Right hindlimb (tissue), 1 donor: ENCODE data around the gene ZNRF1.
"Not testable (repeated sequence)": the region's sequence is repeated elsewhere in the genome, so short reads cannot be mapped to it uniquely, and the experiment has no call there.

Experiments used
- DNase-seq: peaks from one replicate; pipeline ENCODE4 v3.0.0-alpha.2; 2018

ZNRF1 gene

DNA sequence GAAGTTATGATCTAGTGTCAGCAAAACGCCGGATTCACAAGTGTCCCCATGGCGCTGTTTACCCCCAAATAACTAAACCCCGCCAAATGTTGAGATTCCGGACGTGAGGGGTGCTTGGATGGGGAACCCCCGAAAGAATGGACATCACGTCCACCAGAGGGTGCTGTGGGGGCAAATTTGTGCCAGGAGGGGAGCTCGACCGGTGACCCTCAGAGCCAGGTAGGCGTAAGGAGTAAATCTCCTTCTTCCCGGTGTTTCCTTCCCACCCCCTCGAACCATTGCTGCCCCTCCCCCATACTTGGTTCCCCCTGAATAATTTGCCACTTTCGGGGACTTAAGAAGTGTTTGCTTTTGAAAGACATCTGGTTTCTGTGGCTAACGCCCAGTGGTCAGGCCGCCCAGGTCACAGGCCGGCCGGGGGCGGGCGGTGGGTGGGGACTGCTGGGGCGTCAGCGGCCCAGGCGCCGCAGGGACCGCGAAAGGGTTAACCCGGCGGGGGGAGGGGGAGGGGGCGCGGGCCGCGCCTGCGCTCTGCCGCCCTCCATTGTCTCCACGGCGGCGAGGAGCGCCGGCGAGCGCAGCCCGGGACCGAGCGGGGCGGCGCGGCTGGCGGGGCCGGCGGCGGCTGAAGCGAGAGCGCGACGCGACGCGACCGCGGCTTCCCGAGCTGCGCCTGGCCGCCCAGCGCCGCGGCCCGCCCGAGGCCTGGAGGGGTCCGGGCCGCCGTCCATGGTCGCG lies at the start of gene ZNRF1:
Gene ZNRF1, plus strand, starts transcription at position 544 of the 738 bp plus-strand sequence. CDS start 648 bp downstream, outside the sequence.
- peak; percentile 92 for DNase-seq

DNA sequence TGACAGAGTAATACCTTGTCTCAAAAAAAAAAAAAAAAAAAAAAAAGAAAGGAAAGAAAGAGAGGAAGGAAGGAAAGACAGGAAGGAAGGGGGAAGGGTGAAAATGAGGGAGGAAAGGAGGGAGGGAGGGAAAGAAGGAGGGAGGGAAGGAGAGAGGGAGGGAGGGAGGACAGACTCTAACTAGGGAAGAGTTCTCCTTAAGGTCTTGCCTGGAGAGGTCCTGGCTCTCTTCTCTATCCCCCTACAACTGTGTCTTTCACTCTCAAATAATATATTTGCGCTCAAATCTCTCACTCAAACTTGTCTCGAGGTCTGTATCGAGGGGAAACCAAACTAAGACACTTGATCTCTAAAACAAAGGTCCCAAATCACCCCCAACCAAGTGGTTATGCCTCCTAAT lies 49.5 kb upstream of the ZNRF1 start:
- DNase-seq: no peak

DNA sequence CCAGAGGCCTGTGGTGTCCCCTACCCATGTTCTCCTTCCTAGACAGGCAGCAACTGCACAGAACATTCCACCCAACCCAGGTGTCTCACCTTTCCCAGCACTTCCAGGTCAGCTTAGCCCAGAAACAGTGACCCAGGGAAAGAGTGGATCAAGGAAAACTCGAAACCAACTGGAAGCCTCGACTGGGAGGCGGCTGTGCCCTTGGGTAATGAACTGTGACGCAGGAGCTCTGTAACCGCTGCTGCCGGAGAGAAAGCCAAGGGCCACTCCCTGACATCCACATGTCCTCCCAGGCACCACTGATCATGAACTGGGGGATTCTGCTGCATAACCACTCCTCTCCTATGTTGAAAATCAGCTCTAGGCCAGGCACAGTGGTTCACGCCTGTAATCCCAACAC lies 48.3 kb upstream of the ZNRF1 start:
- DNase-seq: no peak

DNA sequence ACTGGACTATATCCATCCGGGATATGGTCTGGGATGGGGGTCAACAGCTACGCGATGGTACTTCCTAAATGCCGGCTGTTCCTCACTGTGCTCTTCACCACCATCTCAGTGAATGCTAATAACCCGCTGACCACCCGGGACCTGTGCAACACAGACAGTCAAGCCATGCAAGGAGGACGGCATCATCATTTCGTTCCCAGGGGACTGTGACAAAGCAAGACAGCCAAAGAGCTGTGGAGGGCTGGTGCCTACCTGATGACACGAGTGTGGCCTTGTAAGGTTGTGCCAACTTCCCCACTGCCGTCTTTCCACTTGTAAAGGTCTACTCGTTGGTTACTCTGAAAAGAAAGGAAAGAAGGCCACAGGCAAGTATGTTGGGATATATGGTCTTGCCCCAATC lies 47.6 kb upstream of the ZNRF1 start:
- DNase-seq: no peak

DNA sequence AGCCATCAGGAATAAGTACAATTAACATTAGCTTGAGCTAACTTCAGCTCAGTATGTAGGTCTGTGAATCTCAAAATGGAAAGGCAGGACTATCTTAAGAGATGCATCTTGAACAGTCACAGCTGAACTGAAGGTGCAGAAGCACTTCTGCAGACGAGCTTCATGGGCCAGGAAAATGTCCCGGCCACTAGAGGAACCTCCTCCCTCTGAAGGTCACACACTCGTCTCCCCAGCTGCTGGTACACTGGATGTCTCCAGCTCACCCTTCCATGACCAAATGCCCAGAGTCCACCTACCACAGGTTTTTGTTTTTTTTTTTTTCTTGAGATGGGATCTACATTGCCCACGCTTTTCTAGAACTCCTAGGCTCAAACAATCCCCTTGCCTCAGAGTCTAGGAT lies 47.1 kb upstream of the ZNRF1 start:
- no peak for DNase-seq

DNA sequence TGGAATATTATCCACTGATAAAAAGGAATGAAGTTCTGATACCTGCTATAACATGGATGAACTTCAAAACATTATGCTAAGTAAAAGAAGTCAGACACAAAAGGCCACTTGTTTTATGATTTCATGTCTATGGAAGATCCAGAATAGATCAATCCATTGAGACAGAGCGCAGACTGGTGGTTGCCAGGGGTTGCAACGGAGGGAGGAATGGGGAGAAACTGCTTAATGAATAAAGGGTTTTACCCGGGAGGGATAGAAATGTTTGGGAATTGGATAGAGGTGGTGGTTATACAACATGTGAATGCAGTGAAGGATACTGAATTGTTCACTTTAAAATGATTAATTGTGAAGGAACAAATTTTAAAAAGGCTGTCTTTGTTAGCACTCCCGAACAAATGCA lies 44.1 kb upstream of the ZNRF1 start:
- no peak for DNase-seq

DNA sequence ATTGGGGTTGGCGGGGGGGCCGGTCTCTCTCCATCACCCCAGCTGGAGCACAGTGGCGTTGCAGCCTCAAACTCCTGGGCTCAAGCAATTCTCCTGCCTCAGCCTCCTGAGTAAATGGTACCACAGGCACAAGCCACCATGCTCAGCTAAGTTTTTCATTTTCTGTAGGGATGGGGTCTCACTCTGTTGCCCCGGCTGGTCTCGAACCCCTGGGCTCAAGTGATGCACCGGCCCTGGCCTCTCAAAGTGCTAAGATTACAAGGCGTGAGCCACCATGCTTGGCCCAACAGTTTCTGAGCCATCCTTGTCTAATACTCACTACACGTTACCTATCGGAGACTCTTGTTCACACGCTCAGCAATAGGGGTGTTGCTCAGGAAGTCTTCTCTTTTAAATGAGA lies 25.5 kb upstream of the ZNRF1 start:
- no peak for DNase-seq

DNA sequence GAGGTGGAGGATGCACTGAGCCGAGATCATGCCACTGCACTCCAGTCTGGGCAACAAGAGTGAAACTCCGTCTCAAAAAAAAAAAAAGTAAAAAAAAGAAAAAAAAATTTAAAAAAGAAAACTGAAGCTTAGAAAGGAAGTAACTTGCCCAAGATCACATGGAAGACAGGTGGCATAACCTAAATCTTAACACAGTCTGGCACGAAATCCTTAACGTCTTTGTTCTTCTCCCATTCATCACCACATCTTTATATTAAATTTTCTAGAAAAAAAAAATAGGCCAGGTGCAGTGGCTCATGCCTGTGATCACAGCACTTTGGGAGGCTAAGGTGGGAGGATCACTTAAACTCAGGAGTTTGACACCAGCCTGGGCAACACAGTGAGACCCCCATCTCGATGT lies 23.2 kb upstream of the ZNRF1 start:
- DNase-seq: no peak

DNA sequence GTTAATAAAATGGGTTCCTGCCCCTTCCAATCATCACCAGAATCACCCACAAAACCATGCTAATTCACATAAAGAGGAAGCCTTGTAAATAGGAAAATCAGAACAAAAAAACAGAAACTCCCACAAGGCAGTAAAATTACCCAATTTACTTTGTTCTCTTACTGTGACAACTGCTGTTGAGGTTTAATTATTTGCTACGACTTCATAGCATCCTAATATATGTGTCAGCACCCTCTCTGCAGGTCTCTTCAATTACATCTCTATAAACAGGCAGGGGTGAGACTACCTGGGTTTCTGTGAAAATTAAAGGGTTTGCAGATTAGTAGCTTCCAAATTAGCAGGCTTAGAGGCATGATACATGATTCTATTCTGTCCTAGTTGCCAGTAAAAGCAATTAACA lies 16.6 kb upstream of the ZNRF1 start:
- no peak for DNase-seq

DNA sequence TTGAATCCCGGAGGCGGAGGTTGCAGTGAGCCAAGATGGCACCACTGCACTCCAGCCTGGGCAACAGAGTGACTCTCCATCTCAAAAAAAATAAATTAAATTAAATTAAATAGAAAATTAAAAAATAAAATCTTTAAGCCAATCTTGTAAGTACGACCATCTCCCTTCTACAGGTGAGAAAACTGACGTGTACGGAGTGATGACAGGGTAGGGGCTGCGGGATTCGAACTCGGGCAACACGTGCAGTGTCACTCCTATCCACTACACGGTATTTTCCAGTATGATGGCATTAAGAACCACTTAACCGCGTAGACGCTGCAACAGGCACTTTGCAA lies 14.7 kb upstream of the ZNRF1 start:
- DNase-seq: no peak

DNA sequence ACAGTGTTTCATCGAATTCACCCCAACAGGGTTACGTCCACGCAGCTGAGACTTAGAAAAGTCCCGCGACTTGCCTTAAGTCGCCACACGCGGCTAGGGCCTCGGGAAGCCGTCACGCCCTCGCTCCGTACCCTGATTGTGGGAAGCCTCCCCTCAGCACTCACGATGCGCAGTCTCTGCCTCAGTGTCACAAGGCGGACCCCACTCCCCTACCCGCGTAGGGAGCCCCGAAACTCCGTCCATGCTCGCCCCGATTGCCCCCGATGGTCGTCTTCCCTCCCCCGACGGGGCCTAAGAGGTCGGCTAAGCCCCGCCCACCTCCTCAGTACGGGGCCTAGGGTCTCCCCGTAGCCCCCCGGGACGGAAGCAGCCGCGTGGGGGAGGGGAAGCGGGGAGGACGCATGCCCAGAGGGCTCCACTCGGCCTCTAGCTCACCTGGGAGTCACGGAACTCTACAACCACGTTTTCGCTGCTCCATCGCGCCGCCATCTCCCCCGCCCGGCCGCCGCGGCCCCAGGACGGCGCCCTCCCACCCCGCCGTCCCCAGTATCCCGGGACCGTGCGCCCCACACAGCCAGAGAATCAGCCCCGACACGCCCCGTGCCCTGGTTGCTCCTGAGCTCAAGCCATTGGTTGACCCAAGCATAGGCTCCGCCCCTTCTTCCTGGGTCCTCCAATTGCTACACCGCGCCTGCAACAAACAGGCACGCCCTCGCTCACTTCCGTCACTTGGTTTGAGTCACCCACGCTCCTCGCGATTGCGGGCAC lies 14.1 kb upstream of the ZNRF1 start, which contains the start of gene WDR59:
Gene WDR59, minus strand, starts transcription at position 595 of the 768 bp plus-strand sequence. Its CDS starts 106 bp downstream, at position 489.
- DNase-seq: peak; percentile 99

DNA sequence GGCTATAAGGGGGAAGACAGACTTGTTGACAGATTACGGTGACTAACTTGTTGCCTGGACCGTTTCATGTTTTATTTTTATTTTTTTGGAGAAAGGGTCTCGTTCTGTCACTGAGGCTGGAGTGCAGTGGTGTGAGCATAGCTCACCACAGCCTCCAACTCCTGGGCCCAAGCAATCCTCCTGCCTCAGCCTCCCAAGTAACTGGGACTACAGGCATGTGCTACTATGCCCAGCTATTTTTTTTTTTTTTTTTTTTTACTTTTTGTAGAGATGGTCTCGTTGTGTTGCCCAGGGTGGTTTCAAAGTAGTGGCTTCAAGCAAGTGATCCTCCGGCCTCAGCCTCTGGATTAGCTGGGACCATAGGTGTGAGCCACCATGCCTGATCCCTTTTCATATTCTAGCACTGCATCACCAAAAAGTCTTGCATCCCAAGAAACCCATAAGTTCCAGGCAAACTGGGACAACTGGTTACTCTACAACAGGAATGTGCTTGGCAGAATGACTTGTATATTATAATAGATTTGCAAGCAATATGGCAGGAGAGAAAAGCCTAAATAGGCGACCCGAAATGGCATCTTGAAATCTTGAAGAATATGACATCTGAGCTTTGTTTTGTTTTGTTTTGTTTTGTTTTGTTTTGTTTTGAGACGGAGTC lies 11.7 kb upstream of the ZNRF1 start:
- no peak for DNase-seq

DNA sequence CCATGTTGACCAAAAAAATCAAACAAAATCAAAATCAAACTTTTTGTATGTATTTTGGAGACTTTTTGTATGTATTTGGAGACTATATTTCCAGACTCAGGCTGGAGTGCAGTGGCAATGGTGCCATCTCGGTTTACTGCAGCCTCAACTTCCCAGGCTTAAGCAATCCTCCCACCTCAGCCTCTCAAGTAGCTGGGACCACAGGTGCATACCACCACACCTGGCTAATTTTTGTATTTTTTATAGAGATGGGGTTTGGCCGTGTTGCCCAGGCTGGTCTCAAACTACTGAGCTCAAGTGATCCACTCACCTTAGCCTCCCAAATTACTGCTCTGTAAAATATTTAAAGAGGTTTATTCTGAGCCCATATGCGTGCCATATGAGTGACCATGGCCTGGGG lies 9.0 kb upstream of the ZNRF1 start:
- DNase-seq: not testable (repeated sequence)

DNA sequence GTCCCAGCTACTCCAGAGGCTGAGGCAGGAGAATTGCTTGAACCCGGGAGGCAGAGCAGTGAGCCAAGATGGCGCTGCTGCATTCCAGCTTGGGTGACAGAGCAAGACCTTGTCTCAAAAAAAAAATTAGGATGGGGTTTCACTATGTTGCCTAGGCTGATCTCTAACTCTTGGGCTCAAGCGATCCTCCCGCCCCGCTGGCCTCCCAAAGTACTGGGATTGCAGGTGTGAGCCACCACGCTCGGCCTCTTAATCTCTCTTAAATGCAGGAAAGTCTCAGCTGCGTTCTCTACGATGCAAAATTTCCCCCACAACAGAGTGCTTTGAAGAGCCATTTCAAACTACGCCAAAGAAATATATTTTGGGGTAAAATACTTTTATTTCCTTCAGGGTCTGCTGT lies 8.0 kb upstream of the ZNRF1 start:
- no peak for DNase-seq

DNA sequence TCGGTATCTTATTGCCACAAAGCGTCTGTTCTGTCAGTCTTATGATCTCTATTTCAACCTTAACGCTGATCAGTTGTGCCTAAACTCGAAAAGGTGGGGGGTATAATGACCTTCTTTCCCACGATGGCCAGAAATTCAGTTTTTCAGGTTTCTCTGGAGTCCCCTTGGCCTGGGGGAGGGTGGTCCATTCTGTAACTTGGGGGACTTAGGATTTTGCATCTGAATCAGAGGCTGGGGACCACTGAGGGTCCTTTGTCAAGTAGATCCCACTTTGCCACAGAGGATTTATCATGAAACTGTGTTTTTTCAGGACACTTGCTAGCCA lies 7.6 kb upstream of the ZNRF1 start:
- DNase-seq: no peak

DNA sequence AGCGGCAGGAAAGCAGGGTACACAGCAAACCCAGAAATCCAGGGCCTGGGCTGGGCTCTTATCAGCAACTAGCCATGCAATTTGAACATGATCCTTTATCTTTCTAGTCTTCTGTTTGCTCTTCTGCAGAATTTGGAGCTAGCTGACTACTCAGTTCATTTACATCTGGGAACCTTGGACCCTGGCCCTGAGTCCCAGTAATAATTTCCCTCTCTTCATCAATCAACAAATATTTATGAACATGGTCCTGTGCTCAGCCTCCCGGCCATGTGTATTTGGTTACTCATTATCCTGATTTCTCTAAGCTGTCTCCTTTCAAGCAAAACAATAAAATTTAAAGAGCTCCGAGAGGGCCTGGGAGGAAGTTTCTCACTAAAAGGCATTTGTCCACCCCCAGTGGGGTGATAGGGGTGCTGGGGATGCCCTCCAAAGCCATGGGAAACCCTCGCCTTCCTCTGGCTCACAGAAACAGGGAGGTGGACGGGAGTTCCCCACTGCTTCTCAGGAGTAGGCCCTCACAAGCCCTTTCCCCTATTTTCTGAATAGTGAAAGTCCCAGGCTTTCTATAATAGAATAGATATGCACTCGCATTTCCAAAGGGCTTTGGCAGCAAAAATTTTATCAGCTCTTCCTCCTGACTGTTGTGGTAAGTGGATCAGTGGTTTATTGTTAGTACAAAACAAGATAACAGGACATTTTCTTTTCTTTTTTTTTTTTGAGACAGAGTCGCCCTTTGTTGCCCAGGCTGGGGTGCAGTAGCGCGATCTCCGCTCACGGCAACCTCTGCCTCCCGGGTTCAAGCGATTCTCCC lies 7.0 kb upstream of the ZNRF1 start:
- DNase-seq: no peak

DNA sequence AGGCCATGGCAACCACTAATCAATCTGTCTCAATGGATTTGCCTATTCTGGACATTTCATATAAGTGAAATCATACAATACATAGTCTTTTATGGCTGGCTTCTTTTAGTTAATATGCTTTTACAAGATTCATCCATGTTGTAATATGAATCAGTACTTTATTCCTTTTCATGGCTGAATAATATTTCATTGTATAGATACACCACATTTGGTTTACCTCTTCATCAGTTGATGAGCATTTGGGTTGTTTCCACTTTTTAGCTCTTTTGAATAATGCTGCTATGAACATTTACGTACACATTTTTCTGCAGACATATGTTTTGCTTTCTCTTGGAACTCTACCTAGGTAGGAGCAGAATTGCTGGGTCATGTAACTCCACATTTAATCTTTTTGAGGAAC lies 2.8 kb upstream of the ZNRF1 start:
- no peak for DNase-seq

DNA sequence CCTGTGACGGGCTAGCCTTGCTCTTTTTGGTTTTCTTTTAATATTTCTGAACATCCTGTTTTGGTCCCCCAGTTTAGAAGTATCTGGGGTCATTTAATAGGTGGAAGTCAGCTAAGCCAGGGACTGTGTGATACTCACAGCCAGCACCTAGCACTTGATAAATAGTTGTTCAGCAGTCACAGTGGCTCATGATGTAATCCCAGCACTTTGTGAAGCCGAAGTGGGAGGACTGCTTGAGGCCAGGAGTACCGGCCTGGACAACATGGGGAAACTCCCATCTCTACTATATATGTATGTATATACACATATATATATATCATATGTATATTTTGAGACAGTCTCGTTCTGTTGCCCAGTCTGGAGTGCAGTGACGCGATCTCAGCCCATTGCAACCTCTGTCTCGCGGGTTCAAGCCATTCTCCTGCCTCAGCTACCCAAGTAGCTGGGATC lies 1.8 kb upstream of the ZNRF1 start:
- no peak for DNase-seq

DNA sequence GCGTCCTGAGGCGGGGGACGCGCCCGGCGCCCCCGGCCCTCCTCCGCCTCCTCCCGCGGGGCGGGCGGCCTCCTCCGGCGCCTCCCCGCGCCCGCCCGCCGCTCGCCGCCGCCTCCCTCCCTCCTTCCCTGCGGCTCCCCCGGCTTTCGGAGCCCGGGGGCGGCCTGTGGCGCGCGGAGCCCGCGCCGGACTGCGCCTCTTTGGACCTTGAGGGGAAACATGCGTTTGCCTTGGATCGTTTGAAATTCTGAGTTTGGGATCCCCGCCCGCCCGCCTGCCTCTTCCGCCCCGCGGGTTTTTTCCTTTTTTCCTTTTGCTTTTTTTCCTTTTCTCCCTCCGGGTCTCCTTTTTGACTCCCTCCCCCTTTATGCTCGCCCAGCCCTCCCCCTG lies 390 bp downstream of the ZNRF1 start:
- DNase-seq: peak; percentile 60

DNA sequence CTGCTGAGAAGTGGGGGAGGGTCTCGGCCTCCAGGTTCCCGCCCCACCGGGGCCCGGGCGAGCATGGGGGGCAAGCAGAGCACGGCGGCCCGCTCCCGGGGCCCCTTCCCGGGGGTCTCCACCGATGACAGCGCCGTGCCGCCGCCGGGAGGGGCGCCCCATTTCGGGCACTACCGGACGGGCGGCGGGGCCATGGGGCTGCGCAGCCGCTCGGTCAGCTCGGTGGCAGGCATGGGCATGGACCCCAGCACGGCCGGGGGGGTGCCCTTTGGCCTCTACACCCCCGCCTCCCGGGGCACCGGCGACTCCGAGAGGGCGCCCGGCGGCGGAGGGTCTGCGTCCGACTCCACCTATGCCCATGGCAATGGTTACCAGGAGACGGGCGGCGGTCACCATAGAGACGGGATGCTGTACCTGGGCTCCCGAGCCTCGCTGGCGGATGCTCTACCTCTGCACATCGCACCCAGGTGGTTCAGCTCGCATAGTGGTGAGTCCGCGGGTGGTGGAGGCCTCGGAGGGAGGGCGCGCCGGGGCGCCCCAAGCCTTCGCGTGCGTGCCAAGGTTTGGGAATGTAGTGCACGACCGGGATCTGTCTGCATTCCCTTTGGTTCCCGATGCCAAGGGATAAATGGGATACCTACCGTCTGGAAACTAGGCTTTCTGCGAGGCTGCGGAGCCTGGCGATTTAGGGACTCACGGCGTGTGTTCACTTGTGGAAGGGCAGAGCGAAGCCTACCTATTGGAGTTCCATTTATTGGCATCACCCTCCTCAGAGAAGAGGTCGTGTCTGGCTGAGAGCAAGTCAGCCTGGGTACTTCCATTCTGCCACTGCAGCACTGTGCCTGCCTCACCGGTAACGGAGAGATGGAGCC lies 1.0 kb downstream of the ZNRF1 start:
- peak; percentile 54 for DNase-seq

DNA sequence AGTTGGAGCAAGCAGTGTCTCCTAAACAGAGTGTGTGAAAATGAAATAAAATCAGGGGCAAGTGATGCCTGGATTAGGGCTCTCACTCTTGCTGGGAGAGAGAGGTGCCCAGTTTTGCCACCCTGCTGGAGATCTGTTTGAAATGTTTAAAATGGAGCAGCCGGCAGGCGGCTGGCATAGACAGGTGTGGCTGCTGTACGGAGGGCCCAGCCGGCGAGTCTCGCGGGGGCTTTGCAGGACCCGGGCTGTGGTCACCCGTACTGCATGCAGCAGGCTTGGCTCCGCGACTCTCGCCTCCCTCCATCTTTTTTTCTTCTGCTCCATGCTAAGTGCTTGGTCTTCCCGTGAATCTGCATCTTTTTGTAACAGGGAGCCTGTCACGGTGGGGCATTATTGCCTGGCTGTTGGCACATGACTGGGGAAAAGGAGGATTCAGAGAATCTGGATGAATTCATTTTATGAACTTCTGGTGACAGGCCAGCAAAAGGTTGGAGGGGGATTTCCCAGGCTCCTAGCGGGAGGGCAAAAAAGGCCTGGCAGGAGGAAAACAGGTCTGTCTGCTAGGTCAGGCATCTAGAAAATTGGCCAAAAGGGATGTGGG lies 1.8 kb downstream of the ZNRF1 start:
- peak; percentile 46 for DNase-seq

DNA sequence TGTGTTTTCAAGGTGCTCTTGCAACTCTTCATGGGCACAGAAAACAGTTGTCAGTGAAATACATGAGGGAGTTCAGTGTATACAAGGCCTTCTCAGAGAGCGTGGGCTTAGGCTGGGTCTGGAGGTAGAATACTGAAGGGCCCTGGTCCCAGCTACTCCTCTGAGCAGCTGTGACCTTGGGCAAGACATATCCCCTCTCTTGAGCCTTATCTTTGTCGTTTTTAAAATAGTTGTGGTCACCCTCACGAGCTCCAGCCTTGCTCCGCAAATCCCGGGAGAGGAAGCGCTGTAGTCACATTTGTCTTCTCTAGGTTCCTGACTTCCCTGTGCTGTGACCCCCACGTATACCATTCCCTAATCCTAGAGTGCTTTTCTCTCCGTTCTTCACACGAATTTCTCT lies 3.6 kb downstream of the ZNRF1 start:
- no peak for DNase-seq
